ENCODE results near the gene IDUA.

GRCh38 chr4:1033840-1034551, 47.2 kb downstream of the IDUA start:
- no peak for TF ChIP-seq CTCF (IDR thresholded peaks at IDR 0.05)
- no peak for TF ChIP-seq EZH2 (IDR thresholded peaks at IDR 0.05; ENCODE audit: borderline replicate concordance, insufficient read depth, low read depth, low read length, poor library complexity, severe bottlenecking)

Measured in B cell (primary cell).